Endodermal cell (in vitro differentiated cells): Measurements from ENCODE around the gene PTPRM. TPM values are rescaled to one million over a fixed set of nuclear protein-coding genes. Genes with fewer than 3 reads are reported as not detected.

Experiments used
- DNase-seq: peaks from one replicate; pipeline ENCODE4 v3.0.0-alpha.2; 2017
- H3K27ac ChIP-seq: 2 replicates; pipeline ENCODE4 v1.5.1; 2013; ENCODE audit warnings: mild to moderate bottlenecking, low read depth, low read length, moderate library complexity
- H3K27me3 ChIP-seq: 2 replicates; pipeline ENCODE4 v1.6.1; 2013; ENCODE audit warnings: mild to moderate bottlenecking, low read length, moderate library complexity; ENCODE audit not compliant: insufficient read depth, control insufficient read depth, poor library complexity, severe bottlenecking
- H3K36me3 ChIP-seq: 2 replicates; pipeline ENCODE4 v1.7.0; 2013; ENCODE audit warnings: mild to moderate bottlenecking, low read length, moderate library complexity; ENCODE audit not compliant: control insufficient read depth, insufficient read depth
- H3K4me1 ChIP-seq: one replicate; pipeline ENCODE4 v1.7.0; 2013; ENCODE audit warnings: low read length; ENCODE audit not compliant: control insufficient read depth, insufficient read depth
- H3K4me3 ChIP-seq: 2 replicates; pipeline ENCODE4 v1.5.1; 2013; ENCODE audit warnings: mild to moderate bottlenecking, low read length, moderate library complexity
- H3K9ac ChIP-seq: 2 replicates; pipeline ENCODE4 v1.6.1; 2013; ENCODE audit warnings: mild to moderate bottlenecking, low read length, moderate library complexity; ENCODE audit not compliant: poor library complexity, severe bottlenecking; ENCODE audit errors: extremely low read depth
- H3K9me3 ChIP-seq: 2 replicates; pipeline ENCODE4 v1.6.1; 2013; ENCODE audit warnings: mild to moderate bottlenecking, low read length, moderate library complexity; ENCODE audit not compliant: control insufficient read depth
- H3K27ac Mint-ChIP-seq: 2 replicates; pipeline ENCODE4 v1.8.0; 2020; ENCODE audit warnings: mixed read lengths
- H3K27me3 Mint-ChIP-seq: 2 replicates; pipeline ENCODE4 v1.8.0; 2021; ENCODE audit warnings: mild to moderate bottlenecking, mixed read lengths; ENCODE audit not compliant: insufficient read depth
- H3K36me3 Mint-ChIP-seq: 2 replicates; pipeline ENCODE4 v1.8.0; 2020; ENCODE audit warnings: low read depth, mixed read lengths
- H3K4me1 Mint-ChIP-seq: 2 replicates; pipeline ENCODE4 v1.8.0; 2020; ENCODE audit warnings: mixed read lengths
- H3K4me3 Mint-ChIP-seq: 2 replicates; pipeline ENCODE4 v1.8.0; 2020; ENCODE audit warnings: mild to moderate bottlenecking, moderate library complexity, mixed read lengths
- H3K9me3 Mint-ChIP-seq: 2 replicates; pipeline ENCODE4 v1.8.0; 2020; ENCODE audit warnings: mild to moderate bottlenecking, mixed read lengths
- CTCF ChIP-seq: fragments of 200-600 bp; sonication (generic); conservative IDR thresholded peaks from 2 replicates; pipeline ENCODE4 v1.5.0; 2021; ENCODE audit warnings: antibody characterized with exemption, mild to moderate bottlenecking
- WGBS, 2 experiments: methylation state at CpG; one replicate each; pipeline versions ENCODE4 v1.1.5 to v1.1.7; 2013; ENCODE audit warnings: missing lambda C conversion rate in 2 of 2, mixed read lengths in 1 of 2; ENCODE audit not compliant: insufficient coverage in 1 of 2, insufficient read length in 1 of 2; 5-methylcytosine and 5-hydroxymethylcytosine counted together
- total RNA-seq, 2 donors: library from RNA; stranded (reverse); fragmentation: NEBNext Ultra II Directional in 1 of 2; extraction: Animal tissue kit (Norgen Biotek cat#: 25700) in 1 of 2; gene quantifications; 2 replicates in 1 of 2; 3 replicates in 1 of 2; pipeline ENCODE4 v1.2.1, GENCODE V29; 2021

The PTPRM gene
- total RNA-seq, 2 donors from 2014 or later = 47.2 to 57.6 TPM

DNA sequence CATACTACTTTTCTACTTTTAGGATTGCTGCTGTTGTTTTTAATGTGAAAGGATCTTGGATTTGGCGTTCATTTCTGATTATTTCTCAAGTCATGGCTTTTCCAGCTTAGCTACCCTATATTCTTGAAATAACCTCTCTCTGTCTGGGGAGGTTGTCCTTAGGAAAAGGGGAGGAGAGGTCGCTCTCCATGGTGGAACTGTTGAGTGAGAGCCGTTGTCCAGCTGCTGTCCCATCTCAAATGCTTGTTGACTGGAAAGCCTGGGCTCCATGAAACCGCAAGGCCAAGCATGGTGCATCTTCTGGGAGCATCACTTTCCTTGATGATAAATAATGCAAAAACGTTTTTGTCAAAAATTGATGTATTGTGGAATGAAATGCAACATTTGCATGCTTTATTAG lies 563.0 kb downstream of the PTPRM start:
- Mint-ChIP-seq H3K27ac (no peak overlapping the region), H3K36me3 (no peaks in the 10 kb centered on the region), H3K4me3 (no peak overlapping the region), H3K4me1 (no peaks in the 10 kb centered on the region), H3K27me3 (no peaks in the 10 kb centered on the region), H3K9me3 (no peaks in the 10 kb centered on the region)
- no peak overlapping the region for H3K4me3 ChIP-seq
- no peak overlapping the region for H3K27ac ChIP-seq
- whole genome bisulfite sequencing, 2 experiments = 83 to 90% methylated on average over 4 of the region's 5 CpGs
- no peak overlapping the region for H3K9ac ChIP-seq
- TF ChIP-seq CTCF = no peak
- no peak for DNase-seq
- H3K9me3 ChIP-seq = peaks cover 4% of the 10 kb centered on the region
- no peaks in the 10 kb centered on the region for H3K4me1 ChIP-seq
- no peaks in the 10 kb centered on the region for H3K27me3 ChIP-seq
- no peaks in the 10 kb centered on the region for H3K36me3 ChIP-seq

DNA sequence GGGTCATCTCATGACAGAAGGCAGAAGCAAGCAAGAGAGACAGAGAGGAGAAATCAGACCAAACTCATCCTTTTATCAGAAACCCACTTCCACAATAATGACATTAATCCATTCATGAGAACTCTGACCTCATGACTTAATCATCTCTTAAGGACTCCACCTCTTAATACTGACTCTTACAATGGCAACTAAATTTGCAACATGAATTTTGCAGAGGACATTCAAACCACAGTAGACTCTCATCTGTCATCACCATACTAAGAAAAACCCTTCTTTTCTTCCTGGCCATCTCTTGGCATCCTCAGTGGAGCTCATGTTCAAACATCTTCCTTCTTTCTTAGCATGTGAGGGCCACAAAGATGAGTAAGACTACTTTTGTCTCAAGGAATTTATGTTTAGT lies 565.9 kb downstream of the PTPRM start:
- H3K4me1 ChIP-seq = no peaks in the 10 kb centered on the region
- no peaks in the 10 kb centered on the region for H3K36me3 ChIP-seq
- Mint-ChIP-seq H3K27me3 (no peaks in the 10 kb centered on the region), H3K4me3 (no peak overlapping the region), H3K36me3 (no peaks in the 10 kb centered on the region), H3K4me1 (no peaks in the 10 kb centered on the region), H3K9me3 (no peaks in the 10 kb centered on the region), H3K27ac (no peak overlapping the region)
- no peak overlapping the region for H3K4me3 ChIP-seq
- H3K27ac ChIP-seq = no peak overlapping the region
- no peaks in the 10 kb centered on the region for H3K27me3 ChIP-seq
- no peak for TF ChIP-seq CTCF
- H3K9ac ChIP-seq = no peak overlapping the region
- DNase-seq = no peak
- peaks cover 4% of the 10 kb centered on the region for H3K9me3 ChIP-seq

- DNase-seq = no peak
- Mint-ChIP-seq H3K4me1 (no peaks in the 10 kb centered on the region), H3K27me3 (no peaks in the 10 kb centered on the region), H3K36me3 (no peaks in the 10 kb centered on the region), H3K9me3 (no peaks in the 10 kb centered on the region), H3K27ac (no peak overlapping the region), H3K4me3 (no peak overlapping the region)
- H3K27me3 ChIP-seq = no peaks in the 10 kb centered on the region
- peaks cover 4% of the 10 kb centered on the region for H3K9me3 ChIP-seq
- H3K9ac ChIP-seq = no peak overlapping the region
- no peaks in the 10 kb centered on the region for H3K4me1 ChIP-seq
- no peaks in the 10 kb centered on the region for H3K36me3 ChIP-seq
- 88 to 95% methylated on average over 1 of the region's 1 CpG for WGBS, 2 experiments
- no peak for TF ChIP-seq CTCF
- H3K4me3 ChIP-seq = no peak overlapping the region
- H3K27ac ChIP-seq = no peak overlapping the region
These were observed 566.8 kb downstream of the PTPRM start for GRCh38 chr18:8133888-8134287.
